DMS 273 (cell line): ENCODE results near the gene MACROH2A1.
"Not testable (repeated sequence)": the region's sequence is repeated elsewhere in the genome, so short reads cannot be mapped to it uniquely, and the experiment has no call there.

Experiments used
- DNase-seq: peaks from one replicate; lab custom pipeline; 2025; ENCODE audit not compliant: unreplicated experiment; lab: John Stamatoyannopoulos, UW

Gene MACROH2A1

GRCh38 chr5:135379046-135379654, 19.9 kb downstream of the MACROH2A1 start:
- DNase-seq: no peak

GRCh38 chr5:135377751-135378680, 21.0 kb downstream of the MACROH2A1 start:
- no peak for DNase-seq

GRCh38 chr5:135376961-135377624, 21.9 kb downstream of the MACROH2A1 start:
- DNase-seq: no peak

- no peak for DNase-seq
Measured at GRCh38 chr5:135375040-135375793, 23.8 kb downstream of the MACROH2A1 start.

- DNase-seq: no peak
Measured at GRCh38 chr5:135373736-135374515, 25.1 kb downstream of the MACROH2A1 start.

GRCh38 chr5:135372654-135373381, 26.2 kb downstream of the MACROH2A1 start:
- no peak for DNase-seq

- no peak for DNase-seq
Measured at GRCh38 chr5:135371622-135372232, 27.3 kb downstream of the MACROH2A1 start.

GRCh38 chr5:135369952-135370351, 29.1 kb downstream of the MACROH2A1 start:
- no peak for DNase-seq

GRCh38 chr5:135367554-135367953, 31.5 kb downstream of the MACROH2A1 start:
- no peak for DNase-seq

GRCh38 chr5:135367076-135367475, 32.0 kb downstream of the MACROH2A1 start:
- DNase-seq: no peak

GRCh38 chr5:135365281-135365680, 33.8 kb downstream of the MACROH2A1 start:
- no peak for DNase-seq

GRCh38 chr5:135364421-135365262, 34.4 kb downstream of the MACROH2A1 start:
- no peak for DNase-seq

- DNase-seq: not testable (repeated sequence)
Measured at GRCh38 chr5:135363342-135363741, 35.7 kb downstream of the MACROH2A1 start.

- DNase-seq: no peak
Measured at GRCh38 chr5:135362102-135362501, 36.9 kb downstream of the MACROH2A1 start.

GRCh38 chr5:135360278-135361274, 38.5 kb downstream of the MACROH2A1 start:
- no peak for DNase-seq

GRCh38 chr5:135359374-135360165, 39.5 kb downstream of the MACROH2A1 start:
- no peak for DNase-seq
